ENCODE results near the gene PLXNB3.

DNA sequence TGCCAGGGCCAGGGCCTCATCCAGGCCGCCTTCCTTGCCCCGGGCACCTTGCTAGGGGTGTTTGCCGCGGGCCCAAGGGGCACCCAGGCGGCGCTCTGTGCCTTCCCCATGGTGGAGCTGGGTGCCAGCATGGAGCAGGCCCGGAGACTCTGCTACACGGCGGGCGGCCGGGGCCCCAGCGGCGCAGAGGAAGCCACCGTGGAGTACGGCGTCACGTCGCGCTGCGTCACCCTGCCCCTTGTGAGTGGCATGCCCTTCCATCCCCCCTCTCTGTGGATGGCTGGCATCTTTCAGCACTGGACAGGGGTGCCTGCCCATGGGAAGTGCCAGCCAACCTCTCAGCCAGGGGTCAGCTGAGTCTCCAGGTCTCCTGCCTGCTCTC, 3.6 kb downstream of the PLXNB3 start:
- TF ChIP-seq, protein P1, sequence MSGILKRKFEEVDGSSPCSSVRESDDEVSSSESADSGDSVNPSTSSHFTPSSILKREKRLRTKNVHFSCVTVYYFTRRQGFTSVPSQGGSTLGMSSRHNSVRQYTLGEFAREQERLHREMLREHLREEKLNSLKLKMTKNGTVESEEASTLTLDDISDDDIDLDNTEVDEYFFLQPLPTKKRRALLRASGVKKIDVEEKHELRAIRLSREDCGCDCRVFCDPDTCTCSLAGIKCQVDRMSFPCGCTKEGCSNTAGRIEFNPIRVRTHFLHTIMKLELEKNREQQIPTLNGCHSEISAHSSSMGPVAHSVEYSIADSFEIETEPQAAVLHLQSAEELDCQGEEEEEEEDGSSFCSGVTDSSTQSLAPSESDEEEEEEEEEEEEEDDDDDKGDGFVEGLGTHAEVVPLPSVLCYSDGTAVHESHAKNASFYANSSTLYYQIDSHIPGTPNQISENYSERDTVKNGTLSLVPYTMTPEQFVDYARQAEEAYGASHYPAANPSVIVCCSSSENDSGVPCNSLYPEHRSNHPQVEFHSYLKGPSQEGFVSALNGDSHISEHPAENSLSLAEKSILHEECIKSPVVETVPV (CRISPR knock-in tag; IDR thresholded peaks at IDR 0.05), result no peak
- TF ChIP-seq RARB (CRISPR knock-in tag; IDR thresholded peaks at IDR 0.05), result no peak
- TF ChIP-seq, protein P2, sequence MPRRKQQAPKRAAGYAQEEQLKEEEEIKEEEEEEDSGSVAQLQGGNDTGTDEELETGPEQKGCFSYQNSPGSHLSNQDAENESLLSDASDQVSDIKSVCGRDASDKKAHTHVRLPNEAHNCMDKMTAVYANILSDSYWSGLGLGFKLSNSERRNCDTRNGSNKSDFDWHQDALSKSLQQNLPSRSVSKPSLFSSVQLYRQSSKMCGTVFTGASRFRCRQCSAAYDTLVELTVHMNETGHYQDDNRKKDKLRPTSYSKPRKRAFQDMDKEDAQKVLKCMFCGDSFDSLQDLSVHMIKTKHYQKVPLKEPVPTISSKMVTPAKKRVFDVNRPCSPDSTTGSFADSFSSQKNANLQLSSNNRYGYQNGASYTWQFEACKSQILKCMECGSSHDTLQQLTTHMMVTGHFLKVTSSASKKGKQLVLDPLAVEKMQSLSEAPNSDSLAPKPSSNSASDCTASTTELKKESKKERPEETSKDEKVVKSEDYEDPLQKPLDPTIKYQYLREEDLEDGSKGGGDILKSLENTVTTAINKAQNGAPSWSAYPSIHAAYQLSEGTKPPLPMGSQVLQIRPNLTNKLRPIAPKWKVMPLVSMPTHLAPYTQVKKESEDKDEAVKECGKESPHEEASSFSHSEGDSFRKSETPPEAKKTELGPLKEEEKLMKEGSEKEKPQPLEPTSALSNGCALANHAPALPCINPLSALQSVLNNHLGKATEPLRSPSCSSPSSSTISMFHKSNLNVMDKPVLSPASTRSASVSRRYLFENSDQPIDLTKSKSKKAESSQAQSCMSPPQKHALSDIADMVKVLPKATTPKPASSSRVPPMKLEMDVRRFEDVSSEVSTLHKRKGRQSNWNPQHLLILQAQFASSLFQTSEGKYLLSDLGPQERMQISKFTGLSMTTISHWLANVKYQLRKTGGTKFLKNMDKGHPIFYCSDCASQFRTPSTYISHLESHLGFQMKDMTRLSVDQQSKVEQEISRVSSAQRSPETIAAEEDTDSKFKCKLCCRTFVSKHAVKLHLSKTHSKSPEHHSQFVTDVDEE (CRISPR knock-in tag; IDR thresholded peaks at IDR 0.05), result no peak
- no peak for TF ChIP-seq ARNTL (CRISPR knock-in tag; IDR thresholded peaks at IDR 0.05; ENCODE audit: borderline replicate concordance, low read depth)
- TF ChIP-seq TOX (CRISPR knock-in tag; IDR thresholded peaks at IDR 0.05; ENCODE audit: borderline replicate concordance), result no peak
- TF ChIP-seq TCF4 (CRISPR knock-in tag; IDR thresholded peaks at IDR 0.05; ENCODE audit: borderline replicate concordance), result no peak
- no peak for TF ChIP-seq ZFP30 (CRISPR knock-in tag; IDR thresholded peaks at IDR 0.05)
- TF ChIP-seq SNAI2 (CRISPR knock-in tag; IDR thresholded peaks at IDR 0.05), result no peak
- TF ChIP-seq ZFP3 (CRISPR knock-in tag; IDR thresholded peaks at IDR 0.05), result no peak
